Heart left ventricle (tissue), 16 donors: Measurements from ENCODE around the gene ASAP2. TPM values are rescaled to one million over a fixed set of nuclear protein-coding genes. Genes with fewer than 3 reads are reported as not detected.
A peak's percentile ranks its signal among the peaks of the same experiment; 100 is the strongest.

Experiments used
- ATAC-seq, 4 donors: fragments of 200-7000 bp; cut with Tn5 transposase; one replicate each; pipeline ENCODE4 v1.9.1; 2020 to 2022; ENCODE audit warnings: moderate library complexity in 4 of 4, mild to moderate bottlenecking in 3 of 4, moderate number of reproducible peaks in 1 of 4
- DNase-seq, 5 donors: peaks; one replicate each; pipeline ENCODE4 v3.0.0-alpha.2; 2020
- H3K27ac ChIP-seq, 12 donors: fragments of 200-600 bp; sonication (generic) in 4 of 12; one replicate each; pipeline versions ENCODE4 v1.5.0 to v1.8.0; 2016 to 2022; ENCODE audit warnings: mild to moderate bottlenecking in 2 of 12
- H3K27me3 ChIP-seq, 9 donors: fragments of 200-600 bp; sonication (generic) in 2 of 9; one replicate each; pipeline versions ENCODE4 v1.5.1 to v1.8.0; 2016 to 2022; ENCODE audit warnings: mild to moderate bottlenecking in 3 of 9
- H3K36me3 ChIP-seq, 9 donors: fragments of 200-600 bp; sonication (generic) in 2 of 9; one replicate each; pipeline versions ENCODE4 v1.5.0 to v1.8.0; 2018 to 2022; ENCODE audit warnings: mild to moderate bottlenecking in 2 of 9
- H3K4me1 ChIP-seq, 12 donors: fragments of 200-600 bp; sonication (generic) in 4 of 12; one replicate each; pipeline versions ENCODE4 v1.5.0 to v1.8.0; 2016 to 2022; ENCODE audit warnings: mild to moderate bottlenecking in 3 of 12
- H3K4me3 ChIP-seq, 12 donors: fragments of 200-600 bp; sonication (generic) in 4 of 12; one replicate each; pipeline versions ENCODE4 v1.5.0 to v1.8.0; 2017 to 2022; ENCODE audit warnings: mild to moderate bottlenecking in 9 of 12, moderate library complexity in 4 of 12
- H3K9me3 ChIP-seq, 12 donors: fragments of 200-600 bp; sonication (generic) in 4 of 12; one replicate each; pipeline versions ENCODE4 v1.5.0 to v1.8.0; 2016 to 2022; ENCODE audit warnings: mild to moderate bottlenecking in 1 of 12
- CTCF ChIP-seq, 12 donors: fragments of 200-600 bp; sonication (generic) in 4 of 12; IDR thresholded peaks; one replicate each; pipeline versions ENCODE4 v1.5.0 to v1.8.0; 2018 to 2022; ENCODE audit warnings: antibody characterized with exemption in 12 of 12, mild to moderate bottlenecking in 5 of 12
- POLR2A ChIP-seq, 2 donors: fragments of 450-650 bp; IDR thresholded peaks; one replicate each; pipeline ENCODE4 v1.6.1; 2017; ENCODE audit warnings: antibody characterized with exemption in 2 of 2, mild to moderate bottlenecking in 2 of 2, moderate library complexity in 2 of 2
- WGBS, 4 donors: extraction: QIAGEN DNeasy Blood & Tissue Kit in 2 of 4; methylation state at CpG; one replicate each; pipeline versions ENCODE4 v1.1.5 to v1.1.7; 2013 to 2018; 5-methylcytosine and 5-hydroxymethylcytosine counted together
- intact Hi-C, 10 donors: fragments of 100-400 bp; cut with DNase I; formaldehyde crosslinking; loops; one replicate each; pipeline versions ENCODE4 v1.11.1 to v1.14.2; 2022
- polyA plus RNA-seq, 2 donors: library from polyadenylated mRNA; stranded (reverse); fragments of 200-250 nt; gene quantifications; one replicate each; pipeline ENCODE4 v1.2.3, GENCODE V29; 2013
- total RNA-seq, 9 donors: library from RNA; depleted of rRNA in 2 of 9; stranded (reverse); fragments of >200 nt in 2 of 9; fragmentation: NEBNext Ultra II Directional in 3 of 9; extraction: Animal tissue kit (Norgen Biotek cat#: 25700) in 3 of 9; gene quantifications; one replicate each; pipeline versions ENCODE4 v1.1.0 to v1.2.4, GENCODE V29; 2016 to 2023
- donor health status: ischemic (EF 13 %, LVEDD 7.1; RV severe dilation, severe dysfunction).
- donor health status: healthy with polysubstance abuse.
- donor health status: DM: no; HTN: yes; CAD: no.
- donor health status: DM: no; HTN: no; CAD: no.
- donor health status: ischemic (EF 25% LVEDD 6.9; RV normal size, moderate dysfunction).
- donor health status: ischemic (EF 25% LVEDD 5.7; RV mildly dilated, moderate dysfunction).
- donor health status: healthy.
- donor health status: DM: yes; HTN: yes; CAD: no.
- donor health status: ischemic (EF 35%, LVEDD 5.7; RV mildly dilated, moderate dysfunction).
- donor health status: nonischemic (EF 11% LVEDD 7.7; RV severe dilation, severe dysfunction).
- donor health status: DM: yes; HTN: yes; CAD: no.
- donor health status: PGD.
- donor health status: ischemic (EF 29% LVEDD 5.4; RV normal size, mild dysfunction).
- donor health status: nonischemic (EF 23%, LVEDD 6.1; RV moderate dilation, normal function).

ASAP2 gene
- total and polyA plus RNA-seq, 11 donors = 6.7 to 17.0 (median 11.9) TPM

- H3K4me3 ChIP-seq = no peak overlapping the region
- ATAC-seq = no peak
- peaks cover 0 to 7% (median 0%) of the 10 kb centered on the region in 9 donors for H3K36me3 ChIP-seq
- H3K27me3 ChIP-seq = no peaks in the 10 kb centered on the region
- DNase-seq = no peak
- TF ChIP-seq CTCF (IDR thresholded peaks at IDR 0.05) (no peak), POLR2A (IDR thresholded peaks at IDR 0.05) (no peak)
- peaks cover 0 to 45% (median 7%) of the 10 kb centered on the region in 12 donors for H3K4me1 ChIP-seq
- H3K9me3 ChIP-seq = no peaks in the 10 kb centered on the region
- intact Hi-C loops = no loop called here
- no peak overlapping the region for H3K27ac ChIP-seq
- WGBS, 4 donors = 80 to 90% (median 88%) methylated on average over 6 of the region's 6 CpGs
Observed at GRCh38 chr2:9294764-9295163, 88.2 kb downstream of the ASAP2 start.

- Histone ChIP-seq H3K4me1 (peaks cover 0 to 60% (median 13%) of the 10 kb centered on the region in 12 donors), H3K9me3 (no peaks in the 10 kb centered on the region), H3K4me3 (no peak overlapping the region), H3K36me3 (peaks cover 0 to 10% (median 0%) of the 10 kb centered on the region in 9 donors), H3K27ac (peak overlapping the region in 1 of 12 donors; percentile 76), H3K27me3 (no peaks in the 10 kb centered on the region)
- WGBS, 4 donors = 96 to 98% (median 97%) methylated on average over 4 of the region's 4 CpGs
- DNase-seq (no peak), ATAC-seq (no peak)
- TF ChIP-seq CTCF (IDR thresholded peaks at IDR 0.05) (no peak), POLR2A (IDR thresholded peaks at IDR 0.05) (no peak)
- intact Hi-C loops = no loop called here
Observed at GRCh38 chr2:9296559-9296958, 89.9 kb downstream of the ASAP2 start.

GRCh38 chr2:9297156-9297555 is 90.5 kb downstream of the ASAP2 start:
- Histone ChIP-seq H3K27ac (peak overlapping the region in 2 of 12 donors; percentile 13 to 76), H3K4me1 (peaks cover 0 to 60% (median 14%) of the 10 kb centered on the region in 12 donors)
- peak in 1 of 4 donors; percentile 14 for ATAC-seq

GRCh38 chr2:9297807-9298206 is 91.2 kb downstream of the ASAP2 start:
- peak overlapping the region in 3 of 12 donors; percentile 26 to 76 (median 40) for H3K27ac ChIP-seq
- intact Hi-C loops = no loop called here
- no peaks in the 10 kb centered on the region for H3K27me3 ChIP-seq
- ATAC-seq = no peak
- TF ChIP-seq CTCF (IDR thresholded peaks at IDR 0.05) (no peak), POLR2A (IDR thresholded peaks at IDR 0.05) (no peak)
- WGBS, 4 donors = 70 to 85% (median 81%) methylated on average over 7 of the region's 7 CpGs
- no peak for DNase-seq
- H3K4me3 ChIP-seq = no peak overlapping the region
- H3K36me3 ChIP-seq = peaks cover 0 to 13% (median 0%) of the 10 kb centered on the region in 9 donors
- H3K4me1 ChIP-seq = peaks cover 0 to 59% (median 14%) of the 10 kb centered on the region in 12 donors
- no peaks in the 10 kb centered on the region for H3K9me3 ChIP-seq

More at GRCh38 chr2:9297156-9297555, 90.5 kb downstream of the ASAP2 start:
- TF ChIP-seq POLR2A (IDR thresholded peaks at IDR 0.05) (no peak), CTCF (IDR thresholded peaks at IDR 0.05) (no peak)
- Histone ChIP-seq H3K27me3 (no peaks in the 10 kb centered on the region), H3K4me3 (no peak overlapping the region), H3K9me3 (no peaks in the 10 kb centered on the region), H3K36me3 (peaks cover 0 to 13% (median 0%) of the 10 kb centered on the region in 9 donors)
- 44 to 65% (median 54%) methylated on average over 6 of the region's 6 CpGs for whole genome bisulfite sequencing, 4 donors
- intact Hi-C loops = no loop called here
- no peak for DNase-seq
